ENCODE results near the gene DHX40.
A peak's percentile ranks its signal among the peaks of the same experiment; 100 is the strongest.
"Not testable (repeated sequence)": the region's sequence is repeated elsewhere in the genome, so short reads cannot be mapped to it uniquely, and the experiment has no call there.

Gene DHX40

GRCh38 chr17:59550703-59551102, 14.7 kb upstream of the DHX40 start:
- FAIRE-seq (no peak), DNase-seq (ENCODE audit: insufficient read length, low spot score) (no peak)
- TF ChIP-seq PAX5 (IDR thresholded peaks at IDR 0.05; ENCODE audit: insufficient read depth, low read length, severe bottlenecking) (no peak), POLR2A (IDR thresholded peaks at IDR 0.05; ENCODE audit: low read depth, low read length) (no peak), SPI1 (IDR thresholded peaks at IDR 0.05; ENCODE audit: low read depth, low read length) (no peak), POU2F2 (IDR thresholded peaks at IDR 0.05; ENCODE audit: low read depth, low read length) (no peak), POLR2AphosphoS5 (IDR thresholded peaks at IDR 0.05; ENCODE audit: low read depth, low read length) (no peak), TAF1 (IDR thresholded peaks at IDR 0.05; ENCODE audit: low read depth, low read length) (no peak)

- no peak for FAIRE-seq
Observed at GRCh38 chr17:59558039-59558438, 7.4 kb upstream of the DHX40 start.

GRCh38 chr17:59558953-59559352, 6.5 kb upstream of the DHX40 start:
- DNase-seq (ENCODE audit: insufficient read length, low spot score) (no peak), FAIRE-seq (no peak)
- TF ChIP-seq POLR2A (IDR thresholded peaks at IDR 0.05; ENCODE audit: low read depth, low read length) (no peak), SPI1 (IDR thresholded peaks at IDR 0.05; ENCODE audit: low read depth, low read length) (no peak), POU2F2 (IDR thresholded peaks at IDR 0.05; ENCODE audit: low read depth, low read length) (no peak), TAF1 (IDR thresholded peaks at IDR 0.05; ENCODE audit: low read depth, low read length) (no peak), POLR2AphosphoS5 (IDR thresholded peaks at IDR 0.05; ENCODE audit: low read depth, low read length) (no peak), PAX5 (IDR thresholded peaks at IDR 0.05; ENCODE audit: insufficient read depth, low read length, severe bottlenecking) (no peak)

More at GRCh38 chr17:59558039-59558438, 7.4 kb upstream of the DHX40 start:
- TF ChIP-seq PAX5 (IDR thresholded peaks at IDR 0.05; ENCODE audit: insufficient read depth, low read length, severe bottlenecking) = no peak
- TF ChIP-seq POU2F2 (IDR thresholded peaks at IDR 0.05; ENCODE audit: low read depth, low read length) = no peak
- no peak for TF ChIP-seq POLR2A (IDR thresholded peaks at IDR 0.05; ENCODE audit: low read depth, low read length)
- no peak for TF ChIP-seq SPI1 (IDR thresholded peaks at IDR 0.05; ENCODE audit: low read depth, low read length)
- TF ChIP-seq TAF1 (IDR thresholded peaks at IDR 0.05; ENCODE audit: low read depth, low read length) = no peak
- no peak for TF ChIP-seq POLR2AphosphoS5 (IDR thresholded peaks at IDR 0.05; ENCODE audit: low read depth, low read length)
- no peak for DNase-seq (ENCODE audit: insufficient read length, low spot score)

DNA sequence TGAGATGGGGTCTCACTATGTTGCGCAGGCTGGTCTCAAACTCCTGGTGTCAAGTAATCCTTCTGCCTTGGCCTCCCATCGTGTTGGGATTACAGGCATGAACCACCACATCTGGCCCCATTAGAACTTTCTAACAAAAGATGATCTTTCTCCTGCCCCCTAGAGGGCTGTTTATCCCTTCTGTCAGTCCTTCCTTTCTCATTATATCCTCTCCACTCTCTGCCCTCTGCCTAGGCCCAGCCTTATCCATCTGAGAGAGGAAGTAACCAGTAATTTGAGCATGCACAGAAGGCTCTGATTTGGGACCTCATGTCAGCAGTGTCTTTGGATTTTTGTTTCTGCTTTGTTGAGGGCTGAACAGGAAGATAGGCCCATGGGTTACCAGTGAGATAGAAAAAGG, 4.4 kb upstream of the DHX40 start:
- FAIRE-seq (no peak), DNase-seq (ENCODE audit: insufficient read length, low spot score) (no peak)
- TF ChIP-seq SPI1 (IDR thresholded peaks at IDR 0.05; ENCODE audit: low read depth, low read length) (0 out of 2 replicates have a peak, but pooled peaks have one; percentile 34), POU2F2 (IDR thresholded peaks at IDR 0.05; ENCODE audit: low read depth, low read length) (no peak)

- peak; percentile 51 for FAIRE-seq
- peak; percentile 53 for DNase-seq (ENCODE audit: insufficient read length, low spot score)
- no peak; the same call in 1 of the 2 replicates for TF ChIP-seq POLR2A (IDR thresholded peaks at IDR 0.05; ENCODE audit: low read depth, low read length)
- TF ChIP-seq SPI1 (IDR thresholded peaks at IDR 0.05; ENCODE audit: low read depth, low read length) = no peak
- TF ChIP-seq POU2F2 (IDR thresholded peaks at IDR 0.05; ENCODE audit: low read depth, low read length) = no peak
- no peak for TF ChIP-seq PAX5 (IDR thresholded peaks at IDR 0.05; ENCODE audit: insufficient read depth, low read length, severe bottlenecking)
- no peak for TF ChIP-seq TAF1 (IDR thresholded peaks at IDR 0.05; ENCODE audit: low read depth, low read length)
- no peak for TF ChIP-seq POLR2AphosphoS5 (IDR thresholded peaks at IDR 0.05; ENCODE audit: low read depth, low read length)
Observed at GRCh38 chr17:59565959-59566324, 532 bp downstream of the DHX40 start.

- not testable (repeated sequence) for DNase-seq (ENCODE audit: insufficient read length, low spot score); FAIRE-seq
Observed at GRCh38 chr17:59569151-59569550, 3.7 kb downstream of the DHX40 start.

- FAIRE-seq (peak; percentile 82), DNase-seq (ENCODE audit: insufficient read length, low spot score) (no peak)
- TF ChIP-seq POLR2AphosphoS5 (IDR thresholded peaks at IDR 0.05; ENCODE audit: low read depth, low read length) = no peak
- TF ChIP-seq PAX5 (IDR thresholded peaks at IDR 0.05; ENCODE audit: insufficient read depth, low read length, severe bottlenecking) = no peak
- no peak for TF ChIP-seq POU2F2 (IDR thresholded peaks at IDR 0.05; ENCODE audit: low read depth, low read length)
- TF ChIP-seq SPI1 (IDR thresholded peaks at IDR 0.05; ENCODE audit: low read depth, low read length) = peak; percentile 60
Observed at GRCh38 chr17:59572301-59572924, 7.0 kb downstream of the DHX40 start.

DNA sequence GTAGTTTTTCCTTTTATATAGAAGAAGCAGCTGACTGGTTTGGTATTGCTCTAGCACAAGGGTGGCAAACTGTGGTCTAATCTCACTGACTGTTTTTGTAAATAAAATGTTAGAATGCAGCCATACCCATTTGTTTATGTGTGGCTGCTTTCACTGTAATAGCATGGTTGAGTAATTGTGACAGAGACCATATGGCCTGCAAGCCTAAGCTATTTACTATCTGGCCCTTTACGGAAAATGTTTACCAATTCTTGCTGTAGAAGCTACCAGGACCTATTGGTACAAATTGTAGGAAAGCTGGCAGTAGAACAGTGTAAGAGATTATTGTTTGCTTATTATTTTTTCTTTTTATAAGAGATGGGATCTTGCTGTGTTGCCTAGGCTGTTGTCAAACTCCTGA, 18.8 kb downstream of the DHX40 start:
- not testable (repeated sequence) for FAIRE-seq; DNase-seq (ENCODE audit: insufficient read length, low spot score)

DNA sequence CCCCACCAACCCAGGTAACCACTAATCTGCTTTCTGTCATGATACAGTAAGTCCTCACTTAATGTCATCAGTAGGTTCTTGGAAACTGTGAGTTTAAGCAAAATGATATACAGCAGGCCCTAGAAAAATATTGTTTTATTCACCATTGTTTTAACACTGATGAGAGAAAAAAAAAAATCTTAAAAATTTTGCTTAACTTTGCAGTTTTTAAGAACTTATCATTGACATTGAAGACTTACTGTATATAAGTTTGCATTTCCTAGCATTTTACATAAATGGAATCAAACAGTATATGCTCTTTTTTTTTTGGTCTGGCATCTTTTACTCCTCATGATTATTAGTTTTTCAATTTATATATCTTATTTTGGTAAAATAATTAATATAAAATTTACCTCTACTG, 34.8 kb downstream of the DHX40 start:
- TF ChIP-seq POU2F2 (IDR thresholded peaks at IDR 0.05; ENCODE audit: low read depth, low read length) (no peak), POLR2A (IDR thresholded peaks at IDR 0.05; ENCODE audit: low read depth, low read length) (no peak), SPI1 (IDR thresholded peaks at IDR 0.05; ENCODE audit: low read depth, low read length) (no peak), TAF1 (IDR thresholded peaks at IDR 0.05; ENCODE audit: low read depth, low read length) (no peak), POLR2AphosphoS5 (IDR thresholded peaks at IDR 0.05; ENCODE audit: low read depth, low read length) (no peak), PAX5 (IDR thresholded peaks at IDR 0.05; ENCODE audit: insufficient read depth, low read length, severe bottlenecking) (no peak)
- FAIRE-seq (no peak), DNase-seq (ENCODE audit: insufficient read length, low spot score) (no peak)

DNA sequence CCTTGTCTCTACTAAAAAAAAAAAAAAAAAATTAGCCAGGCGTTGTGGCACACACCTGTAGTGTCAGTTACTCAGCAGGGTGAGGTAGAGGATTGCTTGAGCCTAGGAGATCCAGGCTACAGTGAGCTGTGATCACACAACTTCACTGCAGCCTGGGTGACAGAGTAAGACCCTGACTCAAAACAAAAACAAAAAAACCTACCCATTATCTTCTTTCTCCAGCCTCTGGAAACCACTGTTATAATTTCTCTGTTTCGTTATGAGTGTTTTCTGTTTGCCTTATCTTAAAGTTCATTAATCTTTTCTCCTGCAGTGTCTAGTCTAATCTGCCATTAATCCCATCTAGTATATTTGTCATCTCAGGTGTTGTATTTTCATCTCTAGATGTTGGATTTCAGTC, 35.7 kb downstream of the DHX40 start:
- no peak for DNase-seq (ENCODE audit: insufficient read length, low spot score)
- no peak for FAIRE-seq
- TF ChIP-seq SPI1 (IDR thresholded peaks at IDR 0.05; ENCODE audit: low read depth, low read length) (no peak), PAX5 (IDR thresholded peaks at IDR 0.05; ENCODE audit: insufficient read depth, low read length, severe bottlenecking) (no peak), POLR2A (IDR thresholded peaks at IDR 0.05; ENCODE audit: low read depth, low read length) (no peak), TAF1 (IDR thresholded peaks at IDR 0.05; ENCODE audit: low read depth, low read length) (no peak)

GRCh38 chr17:59607061-59607460, 41.7 kb downstream of the DHX40 start:
- FAIRE-seq (no peak), DNase-seq (ENCODE audit: insufficient read length, low spot score) (no peak)
- TF ChIP-seq SPI1 (IDR thresholded peaks at IDR 0.05; ENCODE audit: low read depth, low read length) (peak; percentile 14; the same call in 1 of the 2 replicates), PAX5 (IDR thresholded peaks at IDR 0.05; ENCODE audit: insufficient read depth, low read length, severe bottlenecking) (no peak), POLR2AphosphoS5 (IDR thresholded peaks at IDR 0.05; ENCODE audit: low read depth, low read length) (no peak), TAF1 (IDR thresholded peaks at IDR 0.05; ENCODE audit: low read depth, low read length) (no peak), POU2F2 (IDR thresholded peaks at IDR 0.05; ENCODE audit: low read depth, low read length) (no peak)

Data from GM12891 (cell line).